Dermis microvascular lymphatic vessel endothelial cell (primary cell): Measurements from ENCODE around the gene SMYD3. TPM values are rescaled to one million over a fixed set of nuclear protein-coding genes. Genes with fewer than 3 reads are reported as not detected.
A peak's percentile ranks its signal among the peaks of the same experiment; 100 is the strongest.
"Not testable (repeated sequence)": the region's sequence is repeated elsewhere in the genome, so short reads cannot be mapped to it uniquely, and the experiment has no call there.

Experiments
- DNase-seq, 2 donors: peaks; one replicate each; pipeline versions ENCODE4 v3.0.0 to v3.0.0-alpha.2; 2010; ENCODE audit warnings: low read depth in 2 of 2
- total RNA-seq: library from RNA; depleted of rRNA; stranded (reverse); fragments of >200 nt; gene quantifications from 2 replicates; pipeline ENCODE4 v1.2.1, GENCODE V29; 2014

The SMYD3 gene
- total RNA-seq, 1 donor from 2014 or later: 17.8 TPM

DNA sequence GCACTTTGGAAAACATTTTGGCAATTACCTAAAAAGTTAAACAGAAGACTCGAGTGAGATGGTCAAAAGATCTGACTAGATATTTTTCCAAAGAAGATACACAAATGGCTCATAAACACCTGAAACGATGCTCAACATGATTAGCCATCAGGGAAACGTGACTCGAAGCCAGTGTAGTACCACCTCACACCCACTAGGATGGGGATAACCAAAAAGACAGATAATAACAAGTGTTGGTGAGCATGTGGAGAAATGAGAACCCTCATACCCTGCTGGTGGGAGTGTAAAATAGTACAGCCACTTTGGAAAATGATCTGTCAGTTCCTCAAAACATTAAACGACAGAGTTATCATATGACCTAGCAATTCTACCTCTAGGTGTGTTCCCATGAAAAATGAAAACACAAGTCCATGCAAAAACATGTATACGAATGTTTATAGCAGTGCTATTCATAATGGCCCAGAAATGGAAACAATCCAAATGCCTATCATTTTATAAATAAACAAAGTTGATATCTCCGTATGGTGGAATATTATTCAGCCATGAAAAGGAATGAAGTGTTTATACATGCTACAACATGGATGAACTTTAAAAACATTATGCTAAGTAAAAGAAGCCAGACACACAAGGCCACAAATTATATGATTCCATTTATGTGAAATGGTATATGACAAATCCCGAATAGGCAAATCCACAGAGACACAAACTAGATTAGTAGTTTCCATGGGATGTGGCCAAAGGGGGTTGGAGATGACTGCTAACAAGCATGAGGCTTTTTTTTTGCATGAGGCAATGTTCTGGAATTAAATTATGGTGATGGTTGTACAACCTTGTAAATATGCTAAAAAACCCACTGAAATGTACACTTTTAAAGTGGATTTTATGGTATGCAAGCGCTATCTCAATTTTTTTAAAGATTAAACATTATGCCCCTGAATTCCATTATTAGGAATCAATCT is 727.0 kb downstream of the SMYD3 start:
- no peak for DNase-seq

DNA sequence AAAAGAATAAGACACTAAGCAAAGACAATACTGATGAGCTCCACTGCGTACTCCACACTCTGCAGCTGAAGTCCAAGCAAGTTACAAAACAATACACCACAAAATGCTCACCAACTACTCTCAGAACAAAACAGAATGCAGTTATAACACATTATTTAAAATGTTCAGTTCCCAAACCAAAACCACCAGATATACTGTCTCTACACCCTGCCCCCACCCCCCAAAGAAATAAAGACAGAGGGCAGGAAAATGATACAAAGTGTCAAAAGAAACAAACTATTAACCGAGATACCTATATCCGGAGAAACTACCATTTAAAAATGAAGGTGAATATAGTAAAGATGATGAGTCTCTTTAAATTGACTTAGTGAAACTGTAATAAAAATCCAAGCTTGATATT is 729.3 kb downstream of the SMYD3 start:
- DNase-seq: no peak

DNA sequence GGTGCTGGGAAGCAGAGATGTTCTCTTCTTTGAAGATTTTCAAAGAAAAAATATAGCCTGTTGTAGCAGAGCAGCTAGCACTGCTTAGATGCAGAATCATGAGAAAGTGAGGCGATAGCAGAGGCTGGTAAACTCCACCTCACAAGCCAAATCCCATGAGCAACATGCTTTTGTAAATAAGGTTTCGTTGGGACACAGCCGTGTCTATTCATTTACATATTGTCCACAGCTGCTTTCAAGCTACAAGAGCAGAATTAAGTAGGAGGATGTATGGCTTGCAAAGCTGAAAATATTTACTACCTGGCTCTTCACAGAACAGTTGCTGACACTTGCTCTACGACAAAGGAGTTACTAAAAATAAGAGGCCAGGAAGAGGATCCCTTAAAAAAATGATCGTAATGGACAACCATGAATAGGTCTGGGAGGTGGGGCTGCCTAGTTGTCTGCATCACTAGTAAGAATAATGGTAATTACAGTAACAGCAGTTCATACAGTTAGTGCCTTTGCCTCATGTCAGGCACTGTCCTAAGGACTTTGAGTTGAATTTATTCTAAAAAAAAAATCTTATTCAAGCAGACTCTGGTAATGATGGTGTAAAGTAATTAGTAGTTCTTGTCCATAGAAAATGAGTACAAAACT is 730.3 kb downstream of the SMYD3 start:
- DNase-seq: no peak

DNA sequence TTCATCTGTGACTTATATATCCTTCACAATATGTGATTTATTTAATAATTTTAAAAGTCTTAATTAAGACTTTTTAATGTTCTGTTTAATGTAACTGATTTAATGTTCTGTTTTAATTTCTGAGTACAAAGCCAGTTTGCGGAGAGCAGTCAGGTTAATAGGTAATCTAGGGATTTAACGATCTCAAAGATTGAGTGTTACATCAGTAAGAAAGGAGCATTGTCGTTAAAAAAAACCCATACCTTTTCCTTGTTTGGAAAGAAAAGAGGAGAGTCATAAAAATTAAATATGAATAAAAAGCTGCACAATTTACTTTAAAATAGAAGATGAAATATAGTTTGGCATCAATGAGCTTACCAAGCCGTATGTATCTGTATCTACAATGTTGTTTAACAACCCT is 730.9 kb downstream of the SMYD3 start:
- no peak for DNase-seq

DNA sequence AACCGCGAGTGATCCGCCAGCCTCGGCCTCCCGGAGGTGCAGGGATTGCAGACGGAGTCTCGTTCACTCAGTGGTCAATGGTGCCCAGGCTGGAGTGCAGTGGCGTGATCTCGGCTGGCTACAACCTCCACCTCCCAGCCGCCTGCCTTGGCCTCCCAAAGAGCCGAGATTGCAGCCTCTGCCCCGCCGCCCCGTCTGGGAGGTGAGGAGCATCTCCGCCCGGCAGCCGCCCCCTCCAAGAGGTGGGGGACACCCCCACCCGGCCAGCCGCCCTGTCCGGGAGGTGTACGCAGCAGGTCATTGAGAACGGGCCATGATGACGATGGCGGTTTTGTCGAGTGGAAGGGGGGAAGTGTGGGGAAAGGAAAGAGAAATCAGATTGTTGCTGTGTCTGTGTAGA is 732.1 kb downstream of the SMYD3 start:
- DNase-seq: not testable (repeated sequence)

DNA sequence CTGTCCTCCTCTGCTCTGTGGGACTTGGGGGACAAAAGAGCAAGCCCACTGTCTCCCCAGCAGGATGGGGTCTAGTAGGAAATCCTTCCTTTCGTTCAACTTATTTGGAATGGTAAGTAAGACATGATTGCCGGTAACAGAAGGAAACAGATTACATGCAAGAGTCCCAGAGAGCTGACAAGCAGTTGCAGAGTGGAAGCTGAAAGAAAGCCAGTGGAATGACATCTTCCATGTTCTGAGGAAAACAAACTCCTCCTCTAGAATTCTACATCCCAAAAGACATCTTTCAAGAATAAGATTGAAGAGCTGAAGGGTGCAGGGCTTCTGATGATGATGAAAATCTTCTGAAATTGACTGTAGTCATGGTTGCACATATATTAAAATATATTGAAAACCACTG is 732.9 kb downstream of the SMYD3 start:
- DNase-seq: no peak

DNA sequence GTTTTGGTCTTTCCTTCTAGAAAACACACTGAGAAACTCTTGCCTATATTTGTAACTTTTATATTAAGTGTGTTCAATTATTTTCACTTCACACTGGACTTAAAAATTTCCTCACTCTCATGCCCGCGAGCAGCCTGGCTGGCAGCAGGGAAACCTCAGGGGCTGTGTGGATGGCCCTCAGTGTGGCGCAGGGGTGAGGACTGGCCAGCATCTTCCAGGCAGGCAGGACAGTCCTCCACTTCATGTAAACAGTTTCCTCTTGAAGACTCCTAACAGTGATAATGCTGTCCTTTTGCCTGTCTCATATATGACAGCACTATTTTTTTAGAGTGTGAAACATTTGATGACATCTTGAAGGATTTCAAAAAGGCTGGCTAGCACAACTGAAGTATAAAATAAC is 733.7 kb downstream of the SMYD3 start:
- no peak for DNase-seq

DNA sequence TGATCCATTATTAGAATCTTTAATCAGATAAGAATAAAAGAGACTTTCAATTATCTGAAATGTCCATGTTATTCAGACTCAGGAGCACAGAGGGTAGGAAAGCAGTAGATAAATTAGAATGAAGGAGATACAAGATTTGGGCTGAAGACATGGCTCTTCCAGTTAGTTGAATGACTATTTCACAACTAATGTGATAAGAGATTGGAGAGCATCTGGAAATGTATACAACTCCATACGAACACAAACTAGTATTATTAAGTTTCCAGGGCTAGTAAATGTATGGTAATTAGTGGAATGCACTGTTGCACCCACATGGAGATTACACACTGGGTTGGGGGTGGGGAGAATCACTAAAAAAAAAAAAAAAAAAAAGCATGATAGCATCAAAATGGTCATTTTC is 734.3 kb downstream of the SMYD3 start:
- DNase-seq: no peak

DNA sequence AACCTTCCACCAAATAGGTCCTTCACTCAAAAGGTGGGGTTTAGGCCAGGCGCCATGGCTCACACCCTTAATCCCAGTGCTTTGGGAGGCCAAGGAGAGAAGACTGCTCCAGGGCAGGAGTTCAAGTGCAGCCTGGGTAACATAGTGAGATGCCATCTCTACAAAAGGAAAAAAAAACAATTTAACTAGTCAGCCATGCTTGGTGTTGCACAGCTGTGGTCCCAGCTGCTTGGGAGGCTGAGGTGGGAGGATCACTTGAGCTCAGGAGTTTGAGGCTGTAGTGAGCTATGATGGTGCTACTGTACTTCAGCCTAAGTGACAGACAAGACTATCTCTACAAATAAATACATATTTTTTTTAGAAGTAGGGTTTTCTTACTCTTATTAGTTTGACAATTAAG is 734.8 kb downstream of the SMYD3 start:
- no peak for DNase-seq

DNA sequence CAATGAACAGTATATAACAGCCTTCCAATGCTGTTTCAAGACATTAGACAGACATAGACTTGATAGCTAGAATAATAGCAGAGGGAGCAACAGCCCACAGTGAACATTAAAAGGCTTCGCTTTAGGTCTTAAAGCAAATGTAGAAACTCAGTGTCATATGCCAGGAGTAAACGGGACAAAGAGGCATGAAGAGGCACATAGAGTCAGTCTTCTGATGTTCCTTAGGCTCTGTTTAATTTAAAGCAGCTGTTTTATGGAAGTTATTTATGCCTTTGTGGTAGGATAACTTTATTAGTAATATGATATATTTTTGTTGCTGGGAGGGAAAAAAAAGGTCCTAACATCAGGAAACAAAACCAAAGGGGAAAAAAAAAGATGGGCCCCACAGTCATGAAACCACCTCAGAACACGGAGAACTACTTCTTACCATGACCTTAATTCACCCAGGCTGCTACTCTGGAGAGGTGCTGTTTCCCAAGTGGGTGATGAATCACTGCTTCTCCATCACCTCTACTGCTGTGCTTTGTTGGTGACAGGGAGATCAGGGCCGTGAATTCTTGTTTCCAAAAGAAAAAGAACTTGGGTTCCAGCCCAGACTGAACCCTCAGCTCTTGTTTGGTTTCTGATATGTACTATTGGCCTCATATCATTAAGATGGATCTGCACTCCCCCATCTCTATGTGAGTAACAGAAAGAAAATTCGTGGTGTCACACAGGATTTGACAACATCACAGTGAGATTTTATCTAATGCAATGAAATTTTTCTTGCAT is 735.4 kb downstream of the SMYD3 start:
- no peak for DNase-seq

DNA sequence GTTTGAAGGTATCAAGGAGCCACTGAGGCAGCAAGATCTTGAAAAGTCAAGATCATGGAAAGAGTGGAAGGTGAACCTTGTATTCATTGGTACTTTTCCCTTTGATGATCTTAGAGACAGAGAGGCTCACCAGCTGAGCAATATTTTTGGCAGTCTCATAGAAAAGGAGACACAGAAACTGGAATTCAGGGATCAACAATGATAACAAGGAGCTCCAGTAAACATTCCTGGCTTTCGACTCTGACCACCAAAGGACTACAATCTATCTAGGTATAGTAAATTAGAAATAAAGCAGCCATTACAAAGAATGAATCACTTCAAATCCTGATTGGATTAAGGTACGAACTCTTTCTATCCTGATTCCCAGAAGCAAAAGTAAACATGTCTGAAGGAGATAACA is 736.9 kb downstream of the SMYD3 start:
- no peak for DNase-seq

DNA sequence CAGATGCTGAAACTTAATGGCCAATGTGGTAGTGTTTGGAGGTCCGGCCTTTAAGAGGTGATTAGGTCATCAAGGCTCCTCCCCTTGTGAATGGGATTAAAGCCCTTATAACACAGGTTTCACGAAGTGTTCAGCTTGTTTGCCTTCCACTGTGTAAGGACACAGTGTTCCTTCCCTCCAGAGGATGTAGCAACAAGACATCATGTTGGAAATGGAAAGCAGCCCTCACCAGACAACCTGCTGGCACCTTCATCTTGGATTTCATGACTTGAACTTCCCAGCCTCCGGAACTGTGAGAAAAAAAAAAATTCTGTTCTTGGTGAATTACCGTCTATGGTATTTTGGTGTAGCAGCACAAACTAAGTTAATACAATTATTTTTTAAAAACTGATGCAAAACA is 738.5 kb downstream of the SMYD3 start:
- no peak for DNase-seq

DNA sequence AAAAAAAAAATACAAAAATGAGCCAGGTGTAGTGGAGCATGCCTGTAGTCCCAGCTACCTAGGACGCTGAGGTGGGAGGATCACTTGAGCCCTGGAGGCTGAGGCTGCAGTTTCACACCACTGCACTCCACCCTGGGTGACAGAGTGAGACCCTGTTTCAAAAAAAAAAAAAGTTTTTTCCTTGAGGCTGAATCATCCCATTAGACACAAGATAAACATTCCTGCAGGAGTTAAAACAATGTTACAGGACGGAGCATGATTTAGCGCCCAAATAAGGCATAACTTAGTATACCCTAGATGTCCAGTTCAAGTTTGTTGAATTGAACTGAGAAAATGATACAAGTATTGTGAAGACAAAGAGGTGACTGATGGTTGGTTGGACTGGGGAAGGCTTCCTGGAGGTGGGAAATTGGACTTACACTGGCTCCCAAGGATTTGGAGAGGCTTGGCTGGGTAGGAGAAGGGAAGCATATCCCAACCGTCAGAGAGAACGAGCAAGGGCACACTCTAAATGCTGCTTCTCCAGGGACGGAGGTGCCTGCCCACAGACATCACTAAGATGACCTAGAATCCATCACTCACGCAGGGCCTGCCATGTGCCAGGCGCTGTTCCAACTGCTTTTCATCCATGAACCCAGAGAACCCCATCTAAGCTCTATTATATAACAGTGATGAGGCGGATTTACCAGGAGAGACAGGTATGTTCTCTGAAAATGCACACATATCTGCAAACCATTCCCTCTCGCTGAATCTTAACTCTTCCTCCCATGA is 741.7 kb downstream of the SMYD3 start:
- DNase-seq: peak in 1 of 2 donors; percentile 13

DNA sequence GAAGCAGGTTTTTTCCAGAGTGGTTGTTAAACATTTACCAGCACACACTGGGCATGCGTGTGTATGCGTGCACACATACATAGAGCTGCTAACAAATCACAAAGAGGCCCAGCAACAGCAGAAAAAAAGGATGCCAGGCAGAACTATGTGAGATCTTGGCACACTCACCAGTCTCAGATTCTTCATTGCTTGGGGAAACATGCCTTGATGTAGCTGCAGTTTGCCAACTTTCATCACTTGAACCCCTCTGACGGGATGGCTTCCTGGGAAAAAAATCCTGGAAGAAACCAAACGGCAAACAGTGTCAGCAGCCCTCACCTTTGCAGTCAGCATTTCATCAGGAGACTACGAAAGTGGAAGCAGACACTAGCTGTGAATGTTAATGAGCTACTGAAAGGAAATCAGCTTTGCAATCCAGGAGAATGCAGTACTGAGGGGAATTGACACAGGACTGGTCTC is 743.2 kb downstream of the SMYD3 start:
- no peak for DNase-seq

DNA sequence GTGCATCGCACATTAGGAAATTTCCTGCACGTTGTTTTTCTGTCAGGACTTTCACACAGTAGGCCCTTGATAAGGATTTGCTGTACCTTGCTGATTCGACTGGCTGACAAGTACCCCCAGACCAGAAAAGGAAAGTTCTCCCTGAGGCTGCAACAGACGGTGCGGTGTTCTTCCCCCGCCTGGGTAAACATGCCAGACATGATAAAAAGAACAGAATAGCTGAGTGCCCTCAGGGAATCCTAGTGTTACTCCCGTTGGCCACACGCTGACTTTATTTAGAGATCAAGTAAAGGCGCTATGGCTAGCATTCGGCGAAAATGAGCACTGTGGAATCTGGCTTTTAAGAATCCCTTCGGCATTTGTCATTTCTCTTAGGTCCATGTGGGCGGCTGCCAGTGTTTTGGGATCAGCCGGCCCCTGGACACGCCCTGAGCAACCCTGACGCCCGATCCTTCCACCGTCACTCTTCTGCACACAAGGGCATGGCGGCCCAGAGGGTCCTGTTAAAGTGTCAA is 744.6 kb downstream of the SMYD3 start:
- DNase-seq: no peak

DNA sequence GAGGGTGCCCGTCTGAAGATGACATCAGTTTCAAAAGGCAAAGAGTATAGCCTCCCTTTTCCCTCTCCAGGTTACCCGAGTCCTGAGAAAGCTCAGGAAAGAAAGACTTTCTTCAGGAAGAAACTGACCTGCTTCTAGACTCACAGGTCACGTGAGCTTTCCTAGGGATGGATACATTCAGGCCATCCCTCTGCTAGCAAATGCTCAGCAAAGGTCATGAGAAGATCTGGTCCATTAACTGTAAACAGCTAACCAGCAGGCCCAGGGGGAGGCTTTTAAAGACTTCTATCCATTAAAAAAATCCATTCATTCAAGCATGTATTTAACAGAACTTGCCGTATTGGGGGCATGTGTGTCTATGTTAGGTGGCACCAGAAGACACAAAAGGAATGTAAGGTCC is 746.8 kb downstream of the SMYD3 start:
- DNase-seq: no peak

DNA sequence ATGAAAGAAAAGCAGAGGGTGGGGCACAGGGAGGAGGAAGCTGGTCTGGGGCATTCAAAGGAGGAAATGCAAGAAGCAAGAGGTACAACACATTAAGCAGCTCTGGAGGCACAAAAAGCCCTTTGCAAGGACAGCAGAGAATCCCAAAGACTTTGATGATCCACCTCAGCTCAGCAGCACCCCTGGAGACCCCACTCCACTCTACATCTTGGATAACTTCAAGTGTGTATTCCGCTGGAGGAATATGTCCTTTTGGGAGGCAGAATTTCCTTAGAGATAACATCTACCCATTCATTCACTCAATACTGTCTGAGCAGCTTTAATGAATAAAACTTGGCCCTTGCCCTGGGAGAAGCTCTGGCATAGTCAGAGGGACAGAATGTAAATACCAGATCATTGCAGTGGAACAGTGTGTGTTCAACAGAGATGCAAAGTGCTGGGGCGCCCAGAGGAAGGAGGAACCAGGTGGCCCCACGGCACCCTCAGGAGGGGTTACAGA is 752.6 kb downstream of the SMYD3 start:
- no peak for DNase-seq

DNA sequence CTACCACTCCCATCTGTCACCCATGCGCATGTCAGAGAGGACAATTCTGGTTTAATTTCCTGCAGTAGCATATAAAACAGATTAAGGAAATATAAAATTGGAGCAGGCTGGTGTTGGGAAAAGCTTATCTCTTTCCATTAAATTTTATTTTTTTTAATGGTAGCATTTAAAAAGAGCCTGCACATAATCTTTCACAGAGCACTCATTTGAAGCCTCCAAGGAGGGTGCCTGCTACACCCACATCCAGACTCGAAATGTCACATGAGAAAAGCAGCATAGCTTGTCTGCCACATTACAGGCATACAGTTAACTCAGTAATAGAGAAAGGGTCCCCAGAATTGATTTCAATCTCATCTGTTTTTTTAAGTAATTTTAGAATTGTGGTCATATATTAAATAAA is 753.3 kb downstream of the SMYD3 start:
- DNase-seq: no peak

DNA sequence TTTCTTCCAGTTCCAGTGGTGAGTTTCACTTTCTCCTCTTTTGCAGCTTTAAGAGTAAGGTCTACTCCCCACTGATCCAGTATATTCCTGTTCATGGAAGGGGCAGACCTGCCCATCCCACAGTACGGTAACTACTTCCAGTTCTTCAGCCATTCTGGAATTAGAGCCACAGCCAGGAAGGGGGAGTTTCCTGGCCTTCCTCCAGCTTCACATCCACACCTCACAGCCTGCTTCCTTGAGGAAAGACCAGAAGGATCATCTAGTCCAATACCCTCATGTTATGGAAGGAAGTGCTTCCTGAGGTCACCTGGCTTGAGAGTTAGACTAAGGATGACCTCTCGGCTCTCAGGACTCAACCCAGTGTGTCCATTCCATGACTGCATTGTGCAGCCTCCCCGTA is 754.5 kb downstream of the SMYD3 start:
- peak in 1 of 2 donors; percentile 7 for DNase-seq

DNA sequence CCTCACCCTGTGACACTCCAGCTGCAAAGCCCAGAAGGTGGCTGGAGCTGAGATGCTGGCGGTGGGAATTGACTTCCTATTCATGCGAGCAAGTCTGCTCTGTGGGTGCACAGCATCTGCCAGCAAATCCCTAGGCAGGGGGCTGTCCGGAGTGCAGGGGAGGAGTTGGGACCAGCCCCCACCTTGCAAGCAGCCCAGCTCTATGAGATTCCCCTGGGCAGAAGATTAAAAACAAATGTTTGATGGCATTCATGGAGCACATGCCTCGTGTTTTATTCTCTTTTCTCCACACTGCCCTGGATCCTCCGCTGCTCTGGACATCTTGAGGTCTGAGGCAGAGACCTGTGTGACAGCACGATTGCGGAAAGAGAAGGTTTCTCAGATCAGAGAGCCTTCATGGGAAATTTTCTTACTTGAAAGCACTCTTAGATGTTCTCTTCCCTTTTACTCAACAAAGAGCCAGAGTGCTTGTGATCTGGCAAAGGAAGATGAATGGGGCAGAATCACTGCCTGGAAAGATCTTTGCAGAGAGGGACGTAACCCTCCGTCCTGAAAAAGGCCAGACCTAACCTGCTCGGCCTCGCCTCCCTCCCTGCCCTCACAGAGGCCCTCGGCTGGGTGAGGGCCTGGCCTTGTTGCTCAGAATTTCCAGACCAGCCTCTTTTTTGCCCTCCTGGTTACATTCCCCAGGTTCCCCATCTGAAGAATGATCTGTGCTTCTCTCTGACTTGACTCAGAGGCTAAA is 755.2 kb downstream of the SMYD3 start:
- no peak for DNase-seq
